Glomerular visceral epithelial cell (primary cell): ENCODE results near the gene TRIM22.

ENCODE experiments used
- DNase-seq: peaks from one replicate; pipeline ENCODE4 v3.0.0-alpha.2; 2016; ENCODE audit errors: extremely low spot score

Gene TRIM22

GRCh38 chr11:5746614-5747013, 57.0 kb downstream of the TRIM22 start:
- no peak for DNase-seq

DNA sequence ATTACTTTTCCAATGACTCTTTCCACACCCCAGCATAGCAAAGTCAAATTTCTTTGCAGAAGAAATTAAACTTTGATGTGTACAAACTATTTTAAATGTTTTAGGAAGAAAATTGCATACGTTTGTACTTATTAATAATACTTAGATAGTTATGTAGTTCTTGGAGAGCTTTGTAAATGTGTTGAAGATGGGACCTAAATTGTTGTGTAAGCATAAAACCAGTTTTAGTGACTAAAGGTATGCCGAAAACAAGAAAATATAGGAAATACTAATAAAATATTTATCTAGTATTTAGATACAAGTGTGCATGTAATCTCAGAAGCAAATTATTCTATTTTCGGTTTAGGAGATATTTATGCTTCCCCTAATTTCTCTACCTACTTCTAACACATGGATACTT, 60.2 kb downstream of the TRIM22 start:
- no peak for DNase-seq

DNA sequence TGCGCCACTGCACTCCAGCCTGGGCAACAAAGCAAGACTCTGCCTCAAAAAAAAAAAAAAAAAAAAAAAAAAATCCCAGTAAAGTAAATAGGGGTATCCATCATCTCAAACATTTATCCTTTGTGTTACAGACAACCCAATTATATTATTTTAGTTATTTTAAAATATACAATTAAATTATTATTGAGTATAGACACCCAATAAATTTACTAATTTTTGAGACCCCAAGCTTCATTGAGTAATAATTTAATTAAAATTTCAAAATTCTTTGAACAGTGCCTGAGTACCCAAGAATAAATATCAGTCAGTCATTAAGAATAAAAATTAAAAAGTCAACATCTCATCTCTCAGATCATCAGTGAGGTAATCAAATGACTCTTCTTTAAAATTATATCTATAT, 64.4 kb downstream of the TRIM22 start, which contains the start of gene OR52N4:
OR52N4 (plus strand) TSS at position 301 of the 400 bp plus-strand sequence. CDS start 498 bp downstream, outside the sequence.
- no peak for DNase-seq
